ENCODE results near the gene ATAT1. TPM values are rescaled to one million over a fixed set of nuclear protein-coding genes. Genes with fewer than 3 reads are reported as not detected.

ATAT1 gene
- total RNA-seq, 4 donors from 2014 or later: 3.2 to 7.1 (median 5.8) TPM

DNA sequence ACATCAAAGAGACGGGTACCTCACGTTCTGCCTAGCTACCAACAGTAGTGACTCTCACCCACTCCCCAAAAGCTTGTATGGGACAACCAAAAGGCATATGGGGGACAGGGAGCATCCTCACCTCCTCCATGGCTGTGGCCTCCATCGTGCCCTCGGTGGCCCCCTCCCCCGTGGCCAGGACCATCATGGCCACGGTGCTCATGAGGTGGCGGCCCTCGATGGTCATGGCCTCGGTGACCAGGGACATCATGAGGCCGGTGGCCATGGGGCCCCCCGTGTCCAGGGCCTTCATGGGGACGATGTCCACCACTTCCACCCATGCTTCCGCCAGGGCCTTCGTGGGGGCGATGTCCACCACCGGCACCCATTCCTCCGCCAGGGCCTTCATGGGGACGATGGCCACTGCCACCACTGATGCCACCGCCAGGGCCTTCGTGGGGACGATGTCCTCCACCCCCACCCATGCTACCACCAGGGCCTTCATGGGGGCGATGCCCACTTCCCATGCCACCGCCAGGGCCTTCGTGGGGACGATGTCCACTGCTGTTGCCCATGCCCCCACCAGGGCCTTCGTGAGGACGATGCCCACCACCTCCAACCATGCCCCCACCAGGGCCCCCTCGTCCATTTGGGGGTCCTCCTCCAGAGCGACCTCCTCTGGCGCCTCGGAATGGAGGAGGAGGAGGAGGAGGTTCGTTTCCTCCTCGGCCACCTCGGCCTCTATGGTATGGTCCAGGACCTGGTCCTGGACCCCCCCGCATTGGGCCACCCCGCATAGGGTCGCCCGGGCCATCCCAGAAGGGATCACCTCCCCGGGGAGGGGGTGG lies 24.6 kb upstream of the ATAT1 start:
- TF ChIP-seq, protein P1, sequence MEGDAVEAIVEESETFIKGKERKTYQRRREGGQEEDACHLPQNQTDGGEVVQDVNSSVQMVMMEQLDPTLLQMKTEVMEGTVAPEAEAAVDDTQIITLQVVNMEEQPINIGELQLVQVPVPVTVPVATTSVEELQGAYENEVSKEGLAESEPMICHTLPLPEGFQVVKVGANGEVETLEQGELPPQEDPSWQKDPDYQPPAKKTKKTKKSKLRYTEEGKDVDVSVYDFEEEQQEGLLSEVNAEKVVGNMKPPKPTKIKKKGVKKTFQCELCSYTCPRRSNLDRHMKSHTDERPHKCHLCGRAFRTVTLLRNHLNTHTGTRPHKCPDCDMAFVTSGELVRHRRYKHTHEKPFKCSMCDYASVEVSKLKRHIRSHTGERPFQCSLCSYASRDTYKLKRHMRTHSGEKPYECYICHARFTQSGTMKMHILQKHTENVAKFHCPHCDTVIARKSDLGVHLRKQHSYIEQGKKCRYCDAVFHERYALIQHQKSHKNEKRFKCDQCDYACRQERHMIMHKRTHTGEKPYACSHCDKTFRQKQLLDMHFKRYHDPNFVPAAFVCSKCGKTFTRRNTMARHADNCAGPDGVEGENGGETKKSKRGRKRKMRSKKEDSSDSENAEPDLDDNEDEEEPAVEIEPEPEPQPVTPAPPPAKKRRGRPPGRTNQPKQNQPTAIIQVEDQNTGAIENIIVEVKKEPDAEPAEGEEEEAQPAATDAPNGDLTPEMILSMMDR (IDR thresholded peaks at IDR 0.05): no peak
- no peak for ATAC-seq (ENCODE audit: low FRiP score)

DNA sequence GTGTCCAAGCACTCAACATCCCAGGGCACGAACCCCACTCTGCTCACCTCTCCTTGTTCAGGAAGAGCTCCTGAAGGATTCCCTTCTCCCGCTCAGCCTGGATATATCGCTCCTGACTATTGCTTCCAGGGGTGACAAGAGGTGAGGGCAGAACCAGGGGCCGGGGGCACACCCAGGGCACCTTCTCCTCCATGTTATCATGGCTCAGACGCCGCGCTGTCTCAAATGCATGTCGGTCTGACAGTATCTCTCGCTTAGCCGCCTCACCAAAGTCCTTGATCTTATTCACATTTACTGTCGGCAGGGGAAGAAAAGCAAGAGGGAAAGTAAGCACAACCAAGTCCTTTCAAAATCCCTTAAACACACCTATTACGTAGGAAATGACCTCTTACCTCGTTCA lies 22.7 kb upstream of the ATAT1 start:
- DNase-seq (ENCODE audit: low spot score): no peak
- no peak for ATAC-seq (ENCODE audit: low FRiP score)
- TF ChIP-seq, protein P1 (IDR thresholded peaks at IDR 0.05): no peak

More for the DNA sequence above, 24.6 kb upstream of the ATAT1 start:
- no peak for DNase-seq (ENCODE audit: low spot score)

DNA sequence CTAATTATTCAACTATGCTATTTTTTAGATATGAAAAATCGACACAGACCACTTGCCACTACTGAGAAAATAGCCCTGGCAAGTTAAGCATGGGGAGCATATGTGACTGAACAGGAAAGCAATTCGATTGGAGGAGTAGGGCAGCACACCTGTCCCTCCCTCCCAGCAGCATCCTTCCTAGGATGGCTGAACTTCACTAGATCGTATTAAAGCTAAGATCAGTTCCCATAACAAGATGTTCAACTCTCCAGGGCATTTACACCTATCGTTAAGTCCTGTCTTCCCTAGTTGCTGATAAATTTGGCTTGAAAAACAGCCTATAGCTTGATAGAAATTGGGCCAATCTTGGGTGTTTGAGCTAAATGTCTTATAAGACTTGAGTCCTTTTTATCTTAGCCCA lies 16.6 kb upstream of the ATAT1 start:
- no peak for DNase-seq (ENCODE audit: low spot score)
- TF ChIP-seq, protein P1 (IDR thresholded peaks at IDR 0.05): no peak
- no peak for ATAC-seq (ENCODE audit: low FRiP score)

DNA sequence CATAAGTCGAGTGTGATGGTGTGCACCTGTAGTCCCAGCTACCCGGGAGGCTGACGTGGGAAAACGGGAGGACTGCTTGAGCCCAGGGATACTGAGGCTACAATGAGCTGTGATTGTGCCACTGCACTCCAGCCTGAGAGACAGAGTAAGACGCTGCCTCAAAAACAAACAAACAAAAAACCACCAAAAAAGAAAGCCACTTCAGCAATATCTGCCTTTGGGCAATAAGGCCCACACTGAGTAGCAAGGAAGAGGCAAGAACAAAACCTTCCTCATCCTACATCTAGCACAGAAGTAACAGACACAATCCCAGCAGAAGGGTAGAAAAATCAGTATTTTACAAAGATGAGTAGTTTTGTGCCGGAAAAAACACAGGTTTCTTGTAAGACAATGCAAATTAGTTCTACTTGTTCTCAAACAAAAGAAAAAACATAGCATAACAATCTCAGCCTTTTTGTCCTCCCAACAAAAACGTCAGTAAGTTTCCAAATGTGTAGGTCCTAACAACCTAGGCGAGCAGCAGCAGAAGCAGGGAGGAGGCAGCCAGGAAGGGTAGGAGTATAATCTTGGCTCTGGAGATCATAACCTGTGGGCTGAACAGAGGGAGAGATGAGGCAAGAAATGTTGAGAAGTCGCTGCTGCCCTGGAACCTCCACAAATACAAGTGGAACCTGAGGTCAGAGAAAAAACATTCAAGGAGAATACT lies 15.4 kb upstream of the ATAT1 start:
- no peak for ATAC-seq (ENCODE audit: low FRiP score)
- DNase-seq (ENCODE audit: low spot score): no peak
- TF ChIP-seq, protein P1 (IDR thresholded peaks at IDR 0.05): no peak

DNA sequence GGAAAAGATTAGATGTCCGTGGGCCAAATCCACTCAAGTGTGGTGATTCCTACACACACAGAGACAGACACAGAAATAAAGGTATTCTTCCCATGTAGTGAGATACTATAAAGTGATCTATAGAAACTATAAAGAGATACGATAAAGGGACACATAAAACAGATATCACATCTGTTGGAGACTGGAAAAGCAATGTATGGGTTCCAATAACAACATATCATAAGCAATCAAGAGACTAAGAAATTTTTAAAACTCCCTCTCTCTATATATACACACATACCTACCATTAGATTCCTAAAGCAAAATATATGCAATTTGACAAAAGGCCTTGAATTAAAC lies 14.8 kb upstream of the ATAT1 start:
- DNase-seq (ENCODE audit: low spot score) (no peak), ATAC-seq (ENCODE audit: low FRiP score) (no peak)

DNA sequence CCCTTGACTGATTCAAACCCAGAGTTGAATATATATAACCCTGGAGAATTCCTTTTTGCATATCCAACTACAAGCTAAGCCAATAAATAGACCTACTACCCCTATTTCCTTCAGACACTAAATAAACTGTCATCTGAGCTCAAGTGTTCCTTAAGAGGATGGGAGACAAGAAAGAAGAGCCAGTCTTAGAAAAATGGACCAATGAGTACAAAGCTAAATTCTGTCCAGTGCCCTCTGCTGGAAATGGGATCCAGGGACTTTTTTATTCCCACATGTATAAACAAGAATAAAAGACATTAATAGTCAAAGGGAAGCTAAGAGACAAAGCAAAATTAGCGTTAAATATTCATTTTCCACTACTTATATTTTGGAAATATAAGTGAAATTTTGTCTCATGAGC lies 14.5 kb upstream of the ATAT1 start:
- TF ChIP-seq, protein P1 (IDR thresholded peaks at IDR 0.05): no peak
- ATAC-seq (ENCODE audit: low FRiP score): no peak
- no peak for DNase-seq (ENCODE audit: low spot score)

More for the DNA sequence above, 14.8 kb upstream of the ATAT1 start:
- TF ChIP-seq, protein P1 (IDR thresholded peaks at IDR 0.05): no peak
